ENCODE measurements around the gene SLC25A24. TPM values are rescaled to one million over a fixed set of nuclear protein-coding genes. Genes with fewer than 3 reads are reported as not detected.

The SLC25A24 gene
- total and polyA plus RNA-seq, 10 of the 15 experiments (the other 5 are each of a cell fraction or from before 2014, with no cell fraction given): 4.0 to 20.6 (median 14.2) TPM

DNA sequence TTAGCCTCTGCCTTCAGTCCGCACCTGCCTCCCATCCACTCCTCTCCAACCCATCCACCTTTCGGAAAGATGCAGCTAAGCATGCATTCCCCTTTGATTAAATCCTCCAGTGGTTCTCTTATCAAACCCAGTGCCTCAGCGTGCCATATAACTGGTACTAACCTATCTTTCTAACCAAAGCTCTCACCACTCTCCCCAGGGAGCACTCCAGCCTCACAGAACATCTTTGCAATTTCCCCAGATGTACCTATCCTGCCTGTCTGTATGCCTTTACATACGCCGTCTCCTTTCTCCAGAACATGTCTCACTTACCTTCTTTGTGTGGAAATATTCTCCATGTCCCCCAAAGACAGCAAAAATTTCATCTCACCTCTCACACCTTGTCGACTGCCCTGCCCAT is 80.0 kb downstream of the SLC25A24 start (continued):
- TF ChIP-seq, protein P1, sequence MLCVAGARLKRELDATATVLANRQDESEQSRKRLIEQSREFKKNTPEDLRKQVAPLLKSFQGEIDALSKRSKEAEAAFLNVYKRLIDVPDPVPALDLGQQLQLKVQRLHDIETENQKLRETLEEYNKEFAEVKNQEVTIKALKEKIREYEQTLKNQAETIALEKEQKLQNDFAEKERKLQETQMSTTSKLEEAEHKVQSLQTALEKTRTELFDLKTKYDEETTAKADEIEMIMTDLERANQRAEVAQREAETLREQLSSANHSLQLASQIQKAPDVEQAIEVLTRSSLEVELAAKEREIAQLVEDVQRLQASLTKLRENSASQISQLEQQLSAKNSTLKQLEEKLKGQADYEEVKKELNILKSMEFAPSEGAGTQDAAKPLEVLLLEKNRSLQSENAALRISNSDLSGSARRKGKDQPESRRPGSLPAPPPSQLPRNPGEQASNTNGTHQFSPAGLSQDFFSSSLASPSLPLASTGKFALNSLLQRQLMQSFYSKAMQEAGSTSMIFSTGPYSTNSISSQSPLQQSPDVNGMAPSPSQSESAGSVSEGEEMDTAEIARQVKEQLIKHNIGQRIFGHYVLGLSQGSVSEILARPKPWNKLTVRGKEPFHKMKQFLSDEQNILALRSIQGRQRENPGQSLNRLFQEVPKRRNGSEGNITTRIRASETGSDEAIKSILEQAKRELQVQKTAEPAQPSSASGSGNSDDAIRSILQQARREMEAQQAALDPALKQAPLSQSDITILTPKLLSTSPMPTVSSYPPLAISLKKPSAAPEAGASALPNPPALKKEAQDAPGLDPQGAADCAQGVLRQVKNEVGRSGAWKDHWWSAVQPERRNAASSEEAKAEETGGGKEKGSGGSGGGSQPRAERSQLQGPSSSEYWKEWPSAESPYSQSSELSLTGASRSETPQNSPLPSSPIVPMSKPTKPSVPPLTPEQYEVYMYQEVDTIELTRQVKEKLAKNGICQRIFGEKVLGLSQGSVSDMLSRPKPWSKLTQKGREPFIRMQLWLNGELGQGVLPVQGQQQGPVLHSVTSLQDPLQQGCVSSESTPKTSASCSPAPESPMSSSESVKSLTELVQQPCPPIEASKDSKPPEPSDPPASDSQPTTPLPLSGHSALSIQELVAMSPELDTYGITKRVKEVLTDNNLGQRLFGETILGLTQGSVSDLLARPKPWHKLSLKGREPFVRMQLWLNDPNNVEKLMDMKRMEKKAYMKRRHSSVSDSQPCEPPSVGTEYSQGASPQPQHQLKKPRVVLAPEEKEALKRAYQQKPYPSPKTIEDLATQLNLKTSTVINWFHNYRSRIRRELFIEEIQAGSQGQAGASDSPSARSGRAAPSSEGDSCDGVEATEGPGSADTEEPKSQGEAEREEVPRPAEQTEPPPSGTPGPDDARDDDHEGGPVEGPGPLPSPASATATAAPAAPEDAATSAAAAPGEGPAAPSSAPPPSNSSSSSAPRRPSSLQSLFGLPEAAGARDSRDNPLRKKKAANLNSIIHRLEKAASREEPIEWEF (IDR thresholded peaks at IDR 0.05; ENCODE audit: insufficient replicate concordance, low read depth, low read length): no peak

- H3K79me2 ChIP-seq (ENCODE audit: control insufficient read depth, insufficient read depth, low read length): no peaks in the 10 kb centered on the region
- no peaks in the 10 kb centered on the region for H3K9me3 ChIP-seq (replicated peaks; ENCODE audit: control insufficient read depth, insufficient read depth, low read length)
- DNase-seq (ENCODE audit: low read depth, low spot score): no peak
- no TSS peak for BruUV-seq (replicated peaks)
- no peak overlapping the region for H3K4me3 ChIP-seq
- no peak overlapping the region for H3K27ac ChIP-seq (ENCODE audit: control insufficient read depth, insufficient read depth)
- H3K4me2 ChIP-seq (ENCODE audit: control insufficient read depth, insufficient read depth): no peak overlapping the region
- ChIA-PET SMC1A (ENCODE audit: uncharacterized antibody, unreplicated experiment) (interaction anchor here (1.3 to 2.5 kb wide), 5 partner anchors 9 to 341 kb away, joined by 3 to 21 read pairs (median 9); no protein-coding TSS in a partner anchor), RAD21 (ENCODE audit: unreplicated experiment) (interaction anchor here (1.1 to 2.6 kb wide), 2 partner anchors 220 to 337 kb away, joined by 3 to 11 read pairs; no protein-coding TSS in a partner anchor), CTCF (interaction anchor here (0.7 to 3.6 kb wide), 2 partner anchors 338 to 340 kb away, joined by 3 to 27 read pairs; no protein-coding TSS in a partner anchor), POLR2A (no interaction called here)
- intact Hi-C loops (cut with micrococcal nuclease; ENCODE audit: unreplicated experiment): no loop called here
- H3K36me3 ChIP-seq (ENCODE audit: control insufficient read depth in 2 of 2, insufficient read depth in 2 of 2, low read length in 1 of 2): no peaks in the 10 kb centered on the region
- TF ChIP-seq CBFB (IDR thresholded peaks at IDR 0.05; ENCODE audit: low read depth): no peak
- no peak for TF ChIP-seq PAX5 (IDR thresholded peaks at IDR 0.05; ENCODE audit: borderline replicate concordance, low read depth, low read length)
- TF ChIP-seq, protein P2, sequence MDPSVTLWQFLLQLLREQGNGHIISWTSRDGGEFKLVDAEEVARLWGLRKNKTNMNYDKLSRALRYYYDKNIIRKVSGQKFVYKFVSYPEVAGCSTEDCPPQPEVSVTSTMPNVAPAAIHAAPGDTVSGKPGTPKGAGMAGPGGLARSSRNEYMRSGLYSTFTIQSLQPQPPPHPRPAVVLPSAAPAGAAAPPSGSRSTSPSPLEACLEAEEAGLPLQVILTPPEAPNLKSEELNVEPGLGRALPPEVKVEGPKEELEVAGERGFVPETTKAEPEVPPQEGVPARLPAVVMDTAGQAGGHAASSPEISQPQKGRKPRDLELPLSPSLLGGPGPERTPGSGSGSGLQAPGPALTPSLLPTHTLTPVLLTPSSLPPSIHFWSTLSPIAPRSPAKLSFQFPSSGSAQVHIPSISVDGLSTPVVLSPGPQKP (IDR thresholded peaks at IDR 0.05; ENCODE audit: low read depth, low read length): no peak
- no peak for TF ChIP-seq RAD21 (IDR thresholded peaks at IDR 0.05; ENCODE audit: insufficient read depth, low read depth, low read length)
- WGBS (ENCODE audit: insufficient coverage, insufficient replicate concordance, low lambda C conversion rate, missing lambda C conversion rate): 11% methylated on average over 5 of the region's 5 CpGs
- in situ Hi-C loops (cut with MboI): no loop called here
- H3K9ac ChIP-seq (ENCODE audit: control insufficient read depth, insufficient read depth, low read length): no peak overlapping the region
- H2AFZ ChIP-seq (ENCODE audit: control insufficient read depth, low read depth, low read length): no peak overlapping the region
- no peak for ATAC-seq
- no peaks in the 10 kb centered on the region; a peak in 3 of 4 replicates for H3K27me3 ChIP-seq (replicated peaks in 1 of 2; ENCODE audit: control insufficient read depth in 2 of 2, insufficient read depth in 2 of 2, low read length in 1 of 2)
- H3K4me1 ChIP-seq (ENCODE audit: control insufficient read depth, insufficient read depth, low read length): no peaks in the 10 kb centered on the region
- no peaks in the 10 kb centered on the region; the same call in 1 of the 2 replicates for H4K20me1 ChIP-seq (ENCODE audit: control insufficient read depth, insufficient read depth)
- FAIRE-seq: no peak
Observed at GRCh38 chr1:108119500-108119899, 80.6 kb downstream of the SLC25A24 start.
